GM06990 (cell line): Measurements from ENCODE around the gene PACSIN1.

Source experiments
- DNase-seq: peaks from one replicate; pipeline ENCODE4 v3.0.0-alpha.2; 2011; ENCODE audit not compliant: insufficient read length; ENCODE audit errors: extremely low read depth
- H3K27me3 ChIP-seq: replicated peaks from 2 replicates; pipeline ENCODE4 v1.6.0; 2011; ENCODE audit warnings: low read length; ENCODE audit not compliant: control insufficient read depth, insufficient read depth
- H3K36me3 ChIP-seq: 2 replicates; pipeline ENCODE4 v1.5.1; 2011; ENCODE audit warnings: low read length; ENCODE audit not compliant: control insufficient read depth, insufficient read depth
- H3K4me3 ChIP-seq: replicated peaks from 2 replicates; pipeline ENCODE4 v1.5.1; 2011; ENCODE audit warnings: low read depth, mild to moderate bottlenecking, control low read depth, low read length
- CTCF ChIP-seq: IDR thresholded peaks from 2 replicates; pipeline ENCODE4 v1.5.1; 2011; ENCODE audit warnings: low read length, control low read depth, mild to moderate bottlenecking, inconsistent platforms; ENCODE audit not compliant: insufficient read depth, poor library complexity, severe bottlenecking

PACSIN1 gene

GRCh38 chr6:34466242-34467185 lies 638 bp downstream of the PACSIN1 start:
- no peak for DNase-seq
- Histone ChIP-seq H3K36me3 (no peaks in the 10 kb centered on the region), H3K4me3 (no peak overlapping the region), H3K27me3 (no peaks in the 10 kb centered on the region; the same call in 1 of the 2 replicates)
- TF ChIP-seq CTCF = no peak

GRCh38 chr6:34468378-34468892 lies 2.6 kb downstream of the PACSIN1 start:
- H3K27me3 ChIP-seq = no peaks in the 10 kb centered on the region; the same call in 1 of the 2 replicates
- H3K36me3 ChIP-seq = no peaks in the 10 kb centered on the region
- TF ChIP-seq CTCF = no peak
- DNase-seq = peak; percentile 47
- no peak overlapping the region for H3K4me3 ChIP-seq

- no peak for DNase-seq
- no peak overlapping the region for H3K4me3 ChIP-seq
- H3K27me3 ChIP-seq = no peaks in the 10 kb centered on the region; the same call in 1 of the 2 replicates
- no peaks in the 10 kb centered on the region for H3K36me3 ChIP-seq
- TF ChIP-seq CTCF = no peak
Observed at GRCh38 chr6:34469499-34469898, 3.6 kb downstream of the PACSIN1 start.

- no peaks in the 10 kb centered on the region for H3K36me3 ChIP-seq
- H3K27me3 ChIP-seq = no peaks in the 10 kb centered on the region
- no peak overlapping the region for H3K4me3 ChIP-seq
- no peak for DNase-seq
- no peak for TF ChIP-seq CTCF
Observed at GRCh38 chr6:34472425-34472824, 6.5 kb downstream of the PACSIN1 start.

- no peak for TF ChIP-seq CTCF
- no peak for DNase-seq
- no peak overlapping the region for H3K4me3 ChIP-seq
- no peaks in the 10 kb centered on the region for H3K36me3 ChIP-seq
- H3K27me3 ChIP-seq = no peaks in the 10 kb centered on the region
Observed at GRCh38 chr6:34473967-34474366, 8.1 kb downstream of the PACSIN1 start.
